ENCODE results near the gene IFNA6.
A peak's percentile ranks its signal among the peaks of the same experiment; 100 is the strongest.

Gene IFNA6

GRCh38 chr9:21362287-21362686 is 11.6 kb upstream of the IFNA6 start:
- H3K9me3 Mint-ChIP-seq, result no peaks in the 10 kb centered on the region
- H3K36me3 Mint-ChIP-seq (ENCODE audit: low read depth), result no peaks in the 10 kb centered on the region
- H3K27me3 Mint-ChIP-seq (ENCODE audit: low read depth, poor library complexity), result peaks cover 16% of the 10 kb centered on the region
- peaks cover 9% of the 10 kb centered on the region for H3K4me1 Mint-ChIP-seq
- H3K4me3 Mint-ChIP-seq, result no peak overlapping the region
- no peak for TF ChIP-seq CTCF (IDR thresholded peaks at IDR 0.05)
- DNase-seq, result no peak
- H3K27ac Mint-ChIP-seq, result no peak overlapping the region

GRCh38 chr9:21357479-21358460 is 7.1 kb upstream of the IFNA6 start:
- Mint-ChIP-seq H3K27ac (peak overlapping the region; percentile 84), H3K36me3 (ENCODE audit: low read depth) (peaks cover 6% of the 10 kb centered on the region), H3K4me3 (no peak overlapping the region), H3K4me1 (peaks cover 15% of the 10 kb centered on the region), H3K9me3 (peaks cover 18% of the 10 kb centered on the region), H3K27me3 (ENCODE audit: low read depth, poor library complexity) (peaks cover 4% of the 10 kb centered on the region)
- no peak for TF ChIP-seq CTCF (IDR thresholded peaks at IDR 0.05)
- DNase-seq, result no peak

DNA sequence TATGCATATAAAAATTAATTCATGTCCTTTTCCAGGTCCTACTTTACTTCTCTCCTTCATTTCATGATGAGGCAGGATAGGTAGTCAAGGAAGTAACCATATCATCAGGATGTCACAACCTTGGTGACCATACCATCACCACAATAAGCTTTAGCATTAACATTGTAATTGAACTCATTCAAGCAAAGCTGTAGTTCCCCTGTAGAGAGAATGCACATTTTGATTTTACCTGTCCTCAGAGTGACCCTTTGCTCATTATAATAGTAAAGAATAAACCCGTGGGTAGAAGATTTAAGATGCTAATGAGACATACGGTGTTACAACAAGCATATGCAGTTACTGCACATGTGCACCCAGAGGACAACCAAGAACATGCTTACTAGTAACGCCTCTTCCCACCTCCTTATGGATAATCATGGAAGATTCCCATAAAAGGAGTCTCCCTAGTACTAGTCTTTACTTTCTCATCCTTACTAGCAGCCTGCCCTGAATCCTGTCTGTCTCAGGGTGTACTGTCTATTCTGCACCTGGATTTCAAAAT is 2.2 kb downstream of the IFNA6 start:
- H3K27me3 Mint-ChIP-seq (ENCODE audit: low read depth, poor library complexity), result peaks cover 4% of the 10 kb centered on the region
- H3K4me1 Mint-ChIP-seq, result no peaks in the 10 kb centered on the region
- no peak for DNase-seq
- H3K4me3 Mint-ChIP-seq, result no peak overlapping the region
- no peaks in the 10 kb centered on the region for H3K36me3 Mint-ChIP-seq (ENCODE audit: low read depth)
- no peak for TF ChIP-seq CTCF (IDR thresholded peaks at IDR 0.05)
- H3K27ac Mint-ChIP-seq, result no peak overlapping the region
- peaks cover 32% of the 10 kb centered on the region for H3K9me3 Mint-ChIP-seq

DNA sequence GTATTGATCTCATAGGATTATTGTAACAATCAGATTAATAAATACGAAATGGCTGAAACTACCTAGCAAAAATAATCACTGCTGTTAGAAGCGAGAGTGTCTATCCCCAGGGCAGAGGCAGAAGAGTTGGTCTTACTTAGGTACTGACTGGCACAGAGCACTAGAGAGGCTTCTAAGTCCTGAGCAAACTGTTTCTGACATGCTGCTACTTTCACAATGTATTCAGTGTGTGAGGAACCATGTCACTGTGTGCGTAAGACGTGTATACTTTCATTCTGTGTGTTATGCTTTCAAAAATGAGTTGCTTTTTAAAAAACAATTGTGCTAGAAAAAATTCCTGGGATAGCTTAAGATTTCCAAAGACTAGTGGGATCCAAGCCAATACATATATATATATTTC is 10.0 kb downstream of the IFNA6 start:
- Mint-ChIP-seq H3K9me3 (peaks cover 27% of the 10 kb centered on the region), H3K27ac (no peak overlapping the region), H3K36me3 (ENCODE audit: low read depth) (no peaks in the 10 kb centered on the region), H3K4me3 (no peak overlapping the region), H3K27me3 (ENCODE audit: low read depth, poor library complexity) (peaks cover 10% of the 10 kb centered on the region), H3K4me1 (peaks cover 6% of the 10 kb centered on the region)
- TF ChIP-seq CTCF (IDR thresholded peaks at IDR 0.05), result no peak
- DNase-seq, result no peak

DNA sequence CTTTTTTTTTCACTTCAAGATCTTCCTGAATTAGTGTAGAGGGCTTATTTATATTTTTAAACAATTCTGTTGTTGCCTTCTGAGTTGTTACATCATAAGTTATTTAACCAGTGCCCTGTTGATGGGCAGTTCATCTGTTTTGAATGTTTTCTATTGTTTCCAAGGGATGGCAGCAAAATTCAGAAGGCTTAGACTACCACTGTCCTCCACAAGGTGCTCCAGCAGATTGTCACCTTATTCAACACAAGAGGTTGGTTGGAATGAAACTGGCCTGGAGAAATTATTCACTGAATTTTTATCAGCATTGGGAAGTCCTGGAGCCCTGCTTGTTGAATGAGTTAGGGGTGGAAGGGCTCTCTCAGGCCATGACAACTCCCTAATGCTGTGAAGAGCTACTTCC is 14.2 kb downstream of the IFNA6 start:
- H3K4me1 Mint-ChIP-seq, result peaks cover 34% of the 10 kb centered on the region
- no peak for TF ChIP-seq CTCF (IDR thresholded peaks at IDR 0.05)
- peaks cover 16% of the 10 kb centered on the region for H3K36me3 Mint-ChIP-seq (ENCODE audit: low read depth)
- H3K4me3 Mint-ChIP-seq, result peak overlapping the region; percentile 59
- H3K27ac Mint-ChIP-seq, result no peak overlapping the region
- H3K27me3 Mint-ChIP-seq (ENCODE audit: low read depth, poor library complexity), result peaks cover 4% of the 10 kb centered on the region
- DNase-seq, result no peak
- H3K9me3 Mint-ChIP-seq, result no peaks in the 10 kb centered on the region

Measured in nephron progenitor cell (in vitro differentiated cells).